ENCODE data around the gene PSMA5. TPM values are rescaled to one million over a fixed set of nuclear protein-coding genes. Genes with fewer than 3 reads are reported as not detected.

Gene PSMA5
- total RNA-seq, 1 experiment from 2014 or later = 169 TPM

- ChIA-PET POLR2A (no interaction called here), RAD21 (ENCODE audit: low non-redundant PET in 1 of 2, low total read pairs in 2 of 2, uncharacterized antibody in 2 of 2, unreplicated experiment in 2 of 2) (no interaction called here), CTCF (no interaction called here)
- no peak overlapping the region for H3K4me2 ChIP-seq (ENCODE audit: low read length)
- no peaks in the 10 kb centered on the region for H3K9me3 ChIP-seq (ENCODE audit: control insufficient read depth in 1 of 2, insufficient read depth in 1 of 2, low read depth in 1 of 2, low read length in 2 of 2)
- no peak overlapping the region for H3K4me3 ChIP-seq (replicated peaks in 1 of 2; ENCODE audit: low read depth in 1 of 2, low read length in 2 of 2)
- intact Hi-C loops (cut with micrococcal nuclease) = no loop called here
- H3K36me3 ChIP-seq (ENCODE audit: control insufficient read depth in 1 of 2, insufficient read depth in 2 of 2, low read length in 2 of 2) = no peaks in the 10 kb centered on the region
- H3K27me3 ChIP-seq (ENCODE audit: insufficient read depth, low read length) = no peaks in the 10 kb centered on the region
- no peak overlapping the region for H3K9ac ChIP-seq (ENCODE audit: low read length)
- BruUV-seq (replicated peaks) = no TSS peak
- no peaks in the 10 kb centered on the region for H3K9me2 ChIP-seq (ENCODE audit: insufficient read depth)
- no peak for DNase-seq (ENCODE audit: low read depth, low spot score)
- H4K20me1 ChIP-seq (ENCODE audit: insufficient read depth) = no peaks in the 10 kb centered on the region
- H2AFZ ChIP-seq (ENCODE audit: low read depth, low read length, poor library complexity, severe bottlenecking) = no peak overlapping the region
- no peaks in the 10 kb centered on the region for H3K4me1 ChIP-seq (ENCODE audit: control insufficient read depth in 1 of 2, insufficient read depth in 2 of 2, low read length in 2 of 2)
- no peak for ATAC-seq
- TF ChIP-seq EZH2 (IDR thresholded peaks at IDR 0.05) (no peak), POLR2AphosphoS5 (IDR thresholded peaks at IDR 0.05; ENCODE audit: low read depth, low read length) (no peak), SP1 (IDR thresholded peaks at IDR 0.05; ENCODE audit: low read depth) (no peak), SIN3A (IDR thresholded peaks at IDR 0.05; ENCODE audit: low read depth) (no peak), ZFX (IDR thresholded peaks at IDR 0.05) (no peak), ATF3 (IDR thresholded peaks at IDR 0.05) (no peak), POLR2A (IDR thresholded peaks at IDR 0.05; ENCODE audit: borderline replicate concordance, extremely low read depth, insufficient read depth, insufficient read length) (no peak), ELF1 (IDR thresholded peaks at IDR 0.05; ENCODE audit: borderline replicate concordance, low read depth) (no peak), YY1 (IDR thresholded peaks at IDR 0.05; ENCODE audit: extremely low read depth, insufficient replicate concordance, low read depth, low read length) (no peak), CBX3 (IDR thresholded peaks at IDR 0.05; ENCODE audit: low read depth) (no peak), FOSL1 (IDR thresholded peaks at IDR 0.05; ENCODE audit: low read depth) (no peak), JUND (IDR thresholded peaks at IDR 0.05) (no peak)
- H3K79me2 ChIP-seq (ENCODE audit: insufficient read depth, low read length) = no peaks in the 10 kb centered on the region
- H3K27ac ChIP-seq (ENCODE audit: low read depth, low read length) = no peak overlapping the region
Measured at GRCh38 chr1:109385417-109385816, 40.8 kb downstream of the PSMA5 start.

- Histone ChIP-seq H3K9me2 (ENCODE audit: insufficient read depth) (no peaks in the 10 kb centered on the region), H3K4me2 (ENCODE audit: low read length) (no peak overlapping the region), H3K9ac (ENCODE audit: low read length) (no peak overlapping the region), H3K79me2 (ENCODE audit: insufficient read depth, low read length) (no peaks in the 10 kb centered on the region), H3K36me3 (ENCODE audit: control insufficient read depth in 1 of 2, insufficient read depth in 2 of 2, low read length in 2 of 2) (no peaks in the 10 kb centered on the region), H3K27ac (ENCODE audit: low read depth, low read length) (no peak overlapping the region), H3K4me3 (replicated peaks in 1 of 2; ENCODE audit: low read depth in 1 of 2, low read length in 2 of 2) (no peak overlapping the region), H2AFZ (ENCODE audit: low read depth, low read length, poor library complexity, severe bottlenecking) (no peak overlapping the region), H3K9me3 (ENCODE audit: control insufficient read depth in 1 of 2, insufficient read depth in 1 of 2, low read depth in 1 of 2, low read length in 2 of 2) (no peaks in the 10 kb centered on the region), H4K20me1 (ENCODE audit: insufficient read depth) (no peaks in the 10 kb centered on the region), H3K4me1 (ENCODE audit: control insufficient read depth in 1 of 2, insufficient read depth in 2 of 2, low read length in 2 of 2) (no peaks in the 10 kb centered on the region), H3K27me3 (ENCODE audit: insufficient read depth, low read length) (no peaks in the 10 kb centered on the region)
- ATAC-seq = no peak
- TF ChIP-seq JUND (IDR thresholded peaks at IDR 0.05) (no peak), ELF1 (IDR thresholded peaks at IDR 0.05; ENCODE audit: borderline replicate concordance, low read depth) (no peak), POLR2A (IDR thresholded peaks at IDR 0.05; ENCODE audit: borderline replicate concordance, extremely low read depth, insufficient read depth, insufficient read length) (no peak)
- CTCF ChIA-PET = no interaction called here
- POLR2A ChIA-PET = no interaction called here
- RAD21 ChIA-PET (ENCODE audit: low non-redundant PET in 1 of 2, low total read pairs in 2 of 2, uncharacterized antibody in 2 of 2, unreplicated experiment in 2 of 2) = no interaction called here
- DNase-seq (ENCODE audit: low read depth, low spot score) = no peak
- intact Hi-C loops (cut with micrococcal nuclease) = no loop called here
- no TSS peak for BruUV-seq (replicated peaks)
Measured at GRCh38 chr1:109383854-109384253, 42.4 kb downstream of the PSMA5 start.

Measured in HCT116 (cell line).